Stimulated activated CD4-positive, alpha-beta T cell treated with anti-CD3 and anti-CD28 coated beads, Interleukin-4, amount 100 ng/mL, for 24 hours (primary cell): ENCODE results near the gene CCL5.
"Not testable (repeated sequence)": the region's sequence is repeated elsewhere in the genome, so short reads cannot be mapped to it uniquely, and the experiment has no call there.

Source experiments
- DNase-seq: peaks from one replicate; pipeline ENCODE4 v3.0.0-alpha.2; 2020

The CCL5 gene

DNA sequence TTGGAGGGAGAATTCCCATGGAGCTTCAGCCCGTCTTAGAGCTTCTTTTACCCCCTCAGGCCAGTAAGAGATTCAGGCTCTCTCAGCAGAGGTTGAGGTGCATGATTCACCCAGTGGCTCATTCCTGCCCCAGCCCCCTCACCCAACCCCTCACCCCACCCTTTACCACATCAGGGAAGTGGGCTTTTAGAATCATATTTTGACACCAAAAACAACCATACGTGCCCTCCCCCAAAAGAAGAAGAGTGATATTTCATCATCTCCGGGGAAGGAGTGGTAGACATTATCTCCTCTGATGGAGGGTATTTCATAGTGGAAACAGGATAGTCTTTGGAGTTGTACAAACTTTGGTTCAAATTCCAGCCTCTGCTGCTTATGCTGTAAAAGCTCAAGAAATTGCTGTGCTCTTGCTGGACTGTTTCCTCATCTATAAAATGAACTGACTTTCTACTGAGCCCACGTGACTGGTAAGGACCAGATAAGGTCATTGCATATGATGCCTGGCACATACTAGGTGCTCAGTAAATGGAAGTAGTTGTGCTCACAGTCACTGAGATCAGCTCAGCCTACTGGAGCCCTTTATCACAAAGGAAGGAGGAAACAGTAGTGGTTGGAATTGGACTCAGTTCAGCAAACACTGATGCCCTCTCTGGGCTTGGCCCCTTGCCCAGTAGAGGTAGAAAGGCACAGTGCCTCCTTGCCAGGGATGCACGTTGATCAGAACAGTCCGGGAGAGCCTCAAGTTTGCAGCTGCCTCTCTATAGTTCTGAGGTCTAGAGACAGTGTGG, 18.3 kb upstream of the CCL5 start:
- DNase-seq = peak; percentile 26

DNA sequence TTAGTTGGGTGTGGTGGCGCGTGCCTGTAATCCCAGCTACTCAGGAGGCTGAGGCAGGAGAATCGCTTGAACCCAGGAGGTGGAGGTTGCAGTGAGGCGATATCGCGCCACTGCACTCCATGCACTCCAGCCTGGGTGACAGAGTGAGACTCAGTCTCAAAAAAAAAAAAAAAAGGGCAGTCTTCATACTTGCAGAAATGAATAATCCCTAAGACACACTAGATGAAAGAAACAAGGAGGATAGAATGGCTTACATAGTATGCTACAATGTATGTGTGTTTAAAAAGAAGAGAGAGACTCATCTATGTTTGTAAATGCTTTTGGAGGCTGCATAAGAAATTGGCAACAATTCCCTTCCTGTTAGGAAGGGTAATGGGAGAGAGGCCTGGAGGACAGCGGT, 17.6 kb upstream of the CCL5 start:
- DNase-seq = not testable (repeated sequence)

DNA sequence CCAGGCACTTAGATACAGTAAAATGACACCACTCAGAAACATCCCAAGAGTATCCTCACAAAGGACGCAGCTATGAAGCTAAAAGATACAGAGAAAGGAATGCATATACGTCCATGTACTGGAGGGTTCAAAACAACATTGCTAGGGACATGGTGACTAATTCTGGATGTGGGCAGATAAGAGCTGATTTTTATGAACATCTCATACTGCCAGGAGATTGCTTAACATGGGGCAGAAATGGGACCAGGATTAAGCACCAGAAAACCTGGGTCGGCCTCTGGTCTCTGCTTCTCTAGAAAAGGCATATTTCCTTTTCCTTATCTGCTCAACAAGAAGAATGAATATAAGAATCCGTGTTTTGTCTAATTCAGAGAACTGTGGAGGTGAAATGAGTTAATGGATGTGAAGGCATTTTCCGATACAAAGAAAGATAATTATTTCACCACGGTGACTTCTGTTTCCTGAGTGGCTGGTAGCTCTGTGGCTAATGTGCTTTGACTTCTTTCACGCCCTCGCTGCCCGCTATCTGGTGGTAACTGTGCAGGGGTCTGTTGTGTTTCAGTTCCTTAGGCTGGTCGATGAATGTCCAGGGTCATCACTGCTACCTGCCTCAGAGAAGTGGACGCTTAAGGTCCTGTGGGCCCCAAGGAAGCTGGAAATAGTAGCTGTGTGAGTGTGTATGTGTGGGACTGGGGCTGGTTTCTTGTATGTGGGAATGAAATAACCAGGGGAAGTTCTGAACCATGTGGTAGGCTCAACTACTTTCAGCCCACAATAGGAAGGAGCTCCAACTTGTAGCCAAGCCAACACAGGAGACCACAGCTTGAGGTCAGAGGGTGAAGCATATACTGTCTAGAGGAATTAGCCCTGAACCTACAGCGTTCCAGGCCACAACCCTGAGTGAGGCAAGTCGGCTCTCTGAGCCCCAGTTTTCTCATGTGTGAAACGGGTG, 15.8 kb upstream of the CCL5 start:
- peak; percentile 34 for DNase-seq

DNA sequence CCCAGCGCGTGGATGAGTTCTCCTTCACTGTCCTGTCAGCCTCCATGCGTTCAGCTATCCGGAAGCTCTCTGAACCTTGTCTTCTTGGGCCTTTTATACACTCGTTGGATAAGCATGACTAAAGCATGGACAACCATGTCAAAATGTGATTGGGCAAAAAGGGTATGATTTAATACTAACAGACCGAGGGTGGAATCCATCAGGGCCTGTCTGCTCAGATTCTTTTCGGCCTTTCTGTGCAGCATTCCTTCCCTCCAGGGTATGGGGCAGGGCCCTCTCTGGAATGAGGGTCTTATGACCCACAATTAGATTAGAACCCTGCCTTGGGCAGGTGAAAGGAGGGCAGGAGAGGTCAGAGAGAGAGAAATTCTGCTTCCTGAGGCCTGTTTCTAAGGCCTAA, 14.0 kb upstream of the CCL5 start:
- no peak for DNase-seq

DNA sequence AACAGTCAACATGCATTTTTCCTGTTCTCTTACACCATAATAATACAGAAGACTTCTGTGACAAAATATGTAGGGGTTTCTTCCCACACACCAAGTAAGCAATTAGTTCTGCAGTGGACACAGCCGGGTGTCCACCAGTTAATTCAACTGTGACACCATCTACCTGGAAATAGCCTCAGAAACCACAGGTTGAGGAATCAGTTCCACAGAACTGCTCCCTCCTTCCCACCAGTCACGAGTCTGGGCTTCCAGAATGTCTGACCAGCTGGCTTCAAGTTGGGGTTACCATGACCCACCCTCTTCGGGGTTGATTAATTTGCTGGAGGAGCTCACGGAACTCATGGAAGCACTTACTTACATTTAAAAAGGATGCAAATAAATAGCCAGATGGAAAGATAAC, 13.6 kb upstream of the CCL5 start:
- no peak for DNase-seq

DNA sequence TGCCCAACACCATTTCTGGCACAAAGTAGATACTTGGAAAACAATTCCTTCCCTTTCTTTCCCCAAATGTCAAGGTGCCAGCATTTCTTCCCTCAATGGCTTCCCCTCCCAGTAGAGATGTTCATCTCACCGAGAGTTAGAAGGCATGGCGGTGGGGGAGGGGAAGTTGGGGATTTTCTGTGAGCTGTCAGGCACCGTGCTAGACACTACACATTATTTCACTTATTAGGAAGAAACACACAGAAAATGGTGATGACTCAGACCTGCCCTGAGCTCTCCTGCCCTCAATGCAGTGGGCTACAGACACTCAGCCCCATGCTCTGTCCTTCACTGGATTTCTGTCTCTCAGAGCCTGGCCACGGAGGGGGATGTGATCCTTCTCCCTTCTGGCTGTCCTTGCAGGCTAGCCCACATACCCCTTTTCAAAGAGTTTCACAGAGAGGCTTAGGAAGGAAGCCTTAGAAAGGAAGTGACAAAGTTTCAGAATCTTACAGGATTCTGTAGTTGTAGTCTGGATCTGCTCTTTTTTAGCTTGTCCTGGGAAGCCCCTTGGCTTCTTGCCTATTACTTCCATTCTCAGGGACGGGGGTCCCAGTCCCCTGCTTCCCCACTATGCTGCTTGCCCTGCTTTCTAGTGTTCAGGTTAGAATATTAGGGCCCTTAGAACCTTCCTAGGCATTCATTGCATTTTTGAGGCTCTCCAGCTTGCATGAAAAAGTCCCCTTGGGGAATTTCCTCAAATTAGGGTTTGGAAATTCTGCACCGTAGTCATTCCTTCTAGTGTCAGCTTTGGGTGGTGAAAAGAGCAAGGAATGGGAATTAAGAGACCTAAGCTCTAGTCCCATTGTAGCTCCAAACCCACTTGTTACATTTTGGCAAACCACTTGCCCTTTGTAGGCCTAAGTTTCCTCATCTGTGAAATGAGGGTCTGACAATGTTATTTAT, 12.2 kb upstream of the CCL5 start:
- DNase-seq = peak; percentile 55

DNA sequence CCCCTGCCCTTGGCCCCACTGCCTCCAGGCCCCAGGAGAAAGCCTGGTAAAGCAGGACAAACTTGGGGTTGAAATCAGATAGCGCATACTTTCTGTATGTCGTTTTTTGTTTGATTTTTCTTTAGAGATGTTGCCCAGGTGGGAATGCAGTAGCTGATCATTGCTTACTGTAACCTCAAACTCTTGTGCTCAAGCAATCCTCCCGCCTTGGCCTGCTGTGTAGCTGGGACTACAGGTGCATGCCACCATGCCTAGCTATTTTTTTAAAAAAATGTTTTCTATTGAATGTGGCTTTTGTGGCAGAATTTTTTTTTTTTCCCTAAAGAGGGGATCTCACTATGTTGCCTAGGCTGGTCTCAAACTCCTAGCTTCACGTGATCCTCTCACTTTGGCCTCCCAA, 11.1 kb upstream of the CCL5 start:
- DNase-seq = no peak

DNA sequence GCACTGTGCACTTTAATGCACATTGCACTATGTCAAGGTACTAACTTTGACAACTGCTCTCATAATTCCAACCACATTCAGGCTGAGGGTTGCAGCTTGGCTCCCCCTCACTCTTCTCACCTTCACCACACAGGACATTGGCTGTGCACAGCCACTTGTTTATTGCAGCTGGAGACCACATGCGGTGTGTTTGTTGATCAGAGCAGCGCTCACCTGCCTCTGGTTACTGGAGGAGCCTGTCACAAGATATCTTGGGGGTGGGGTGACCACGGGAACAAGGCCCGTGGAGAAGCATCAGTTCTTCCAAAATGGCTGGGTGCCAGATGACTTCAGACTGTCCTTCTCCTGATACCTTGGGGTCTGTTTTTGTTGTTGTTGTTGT, 10.6 kb upstream of the CCL5 start:
- peak; percentile 17 for DNase-seq

DNA sequence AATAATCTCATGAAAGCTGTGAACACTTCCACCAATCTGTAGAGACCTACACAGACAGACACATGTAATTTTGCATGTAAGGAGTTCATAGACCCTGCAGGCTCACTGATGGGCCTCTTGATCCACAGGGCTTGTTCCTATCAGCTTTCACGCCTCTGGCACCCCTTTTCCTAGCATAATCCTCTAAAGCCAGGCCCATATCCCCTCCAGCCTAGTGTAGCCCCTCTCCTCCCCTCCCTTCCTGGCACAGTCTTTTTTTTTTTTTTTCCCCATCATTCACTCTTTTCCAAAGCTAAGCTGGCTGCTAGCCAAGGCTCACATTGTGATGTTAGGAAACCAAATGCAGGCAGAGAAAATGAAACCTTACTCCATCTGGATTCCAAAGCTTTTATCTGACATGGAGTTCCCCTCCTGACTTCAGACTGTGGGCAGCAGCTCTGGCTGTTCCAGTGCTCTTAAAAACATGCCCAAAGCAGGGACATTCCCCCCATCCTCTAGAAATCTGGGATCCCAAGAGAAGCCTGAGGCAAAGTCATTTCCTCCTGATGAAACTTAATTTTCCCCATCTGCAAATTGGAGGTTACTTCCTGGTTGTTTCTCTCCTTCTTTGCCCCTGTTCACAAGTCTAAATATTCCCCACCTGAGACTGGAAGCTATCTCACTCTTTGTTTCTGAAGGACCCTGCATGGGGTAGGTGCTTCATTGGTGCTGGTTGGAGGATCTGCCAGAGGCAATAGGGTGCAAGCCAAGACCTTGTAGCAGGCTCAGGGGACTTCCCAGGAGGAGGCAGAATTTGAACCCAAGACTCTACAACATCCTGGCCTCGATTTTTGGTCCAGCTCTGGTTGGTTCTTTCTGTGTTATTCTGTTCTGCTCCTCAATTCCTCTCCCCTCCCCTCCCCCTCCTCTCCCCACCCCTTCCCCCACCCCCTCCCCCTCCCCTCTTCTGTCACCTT, 9.9 kb upstream of the CCL5 start:
- DNase-seq = no peak

DNA sequence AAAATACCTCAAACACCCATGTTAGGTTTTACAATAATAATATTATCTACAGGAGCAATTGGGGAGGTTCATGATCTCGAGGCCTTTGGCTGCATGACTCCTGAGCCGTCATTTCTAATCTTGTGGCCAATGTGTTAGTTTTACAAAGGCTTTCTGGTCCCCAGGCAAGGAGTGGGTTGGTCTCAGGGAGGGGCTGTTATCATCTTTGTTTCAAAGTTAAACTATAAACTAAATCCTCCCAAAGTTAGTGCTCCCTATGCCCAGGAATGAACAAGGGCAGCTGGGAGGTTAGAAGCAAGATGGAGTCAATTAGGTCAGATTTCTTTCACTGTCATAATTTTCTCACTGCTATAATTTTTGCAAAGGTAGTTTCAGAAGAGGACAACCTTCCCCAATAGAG, 9.1 kb upstream of the CCL5 start:
- peak; percentile 19 for DNase-seq

DNA sequence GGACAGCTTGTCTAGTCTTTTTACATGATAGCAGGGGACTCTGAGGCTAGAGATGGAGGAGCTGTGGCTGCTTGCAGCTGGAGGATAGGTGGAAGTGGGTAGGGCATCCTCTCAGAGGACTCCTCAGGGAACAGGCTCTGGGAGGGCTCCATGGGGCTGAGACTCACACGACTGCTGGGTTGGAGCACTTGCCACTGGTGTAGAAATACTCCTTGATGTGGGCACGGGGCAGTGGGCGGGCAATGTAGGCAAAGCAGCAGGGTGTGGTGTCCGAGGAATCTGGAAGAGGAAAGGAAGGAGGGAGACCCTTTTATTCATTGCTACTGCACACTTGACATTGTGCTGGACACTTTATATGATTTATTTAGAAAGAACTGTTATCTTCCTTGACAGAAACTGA, 1.8 kb downstream of the CCL5 start:
- no peak for DNase-seq

DNA sequence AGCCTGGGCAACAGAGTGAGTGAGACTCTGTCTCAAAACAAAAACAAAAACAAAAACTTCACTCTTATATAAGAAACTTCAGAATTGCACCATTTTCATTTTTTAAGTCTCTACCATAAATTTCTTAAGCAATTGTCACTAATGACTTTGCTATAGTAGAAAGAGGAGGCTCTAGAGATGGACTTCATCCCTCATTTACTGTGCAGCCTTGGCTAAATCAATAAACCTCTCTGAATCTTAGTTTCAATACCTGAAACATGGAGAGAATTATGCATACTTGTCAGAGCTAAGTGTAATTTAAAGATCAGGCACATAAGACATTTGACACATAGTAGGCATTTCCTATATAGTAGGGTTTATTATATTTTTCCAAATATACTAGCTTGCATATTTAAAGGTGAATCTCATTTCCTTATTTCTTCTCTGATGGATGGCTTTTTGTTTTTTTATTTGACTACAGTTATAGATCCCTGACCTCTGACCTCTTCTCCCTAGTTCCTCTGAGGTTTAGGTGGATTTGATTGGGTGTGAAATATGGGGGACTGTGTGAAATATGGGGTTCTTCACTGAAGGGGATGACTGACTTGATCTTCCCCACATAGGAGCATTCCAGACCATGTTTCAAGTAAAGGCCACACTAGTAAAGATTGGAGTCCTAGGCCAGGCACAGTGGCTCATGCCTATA, 2.7 kb downstream of the CCL5 start:
- no peak for DNase-seq

DNA sequence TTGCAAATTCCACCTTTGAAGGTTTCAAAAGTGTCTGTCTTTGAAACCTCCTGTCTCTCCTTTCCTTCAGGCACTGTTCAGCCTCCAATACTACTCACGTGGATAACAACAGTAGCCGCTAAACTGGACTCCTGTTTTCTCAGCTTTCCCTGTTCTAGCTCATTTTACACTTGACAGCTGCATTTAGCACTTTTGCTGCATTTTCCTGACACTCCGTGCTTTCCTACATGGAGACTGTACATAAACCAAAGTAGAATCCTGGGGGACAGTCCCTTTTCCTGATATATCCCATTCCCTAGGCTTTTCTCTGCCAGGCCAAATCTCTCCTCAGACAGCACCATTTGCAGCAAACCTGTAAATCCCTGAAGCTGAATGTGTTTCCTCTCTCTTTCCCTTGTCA, 3.6 kb downstream of the CCL5 start:
- no peak for DNase-seq

DNA sequence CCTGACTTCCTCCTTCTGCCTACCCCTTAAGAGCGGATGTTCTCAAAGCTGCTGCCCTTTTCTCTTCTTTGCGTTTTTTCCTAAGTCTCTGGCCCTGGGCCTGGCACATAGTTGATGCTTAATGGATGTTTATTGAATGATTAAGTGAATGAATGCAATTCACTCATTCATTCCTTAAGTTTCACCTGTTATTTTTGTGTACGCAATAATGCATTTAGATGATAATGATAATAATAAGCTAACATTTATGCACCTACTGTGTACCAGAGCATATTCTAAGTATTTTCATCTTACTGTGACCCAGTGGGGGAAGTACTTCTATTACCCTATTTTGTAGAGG, 4.4 kb downstream of the CCL5 start:
- no peak for DNase-seq

DNA sequence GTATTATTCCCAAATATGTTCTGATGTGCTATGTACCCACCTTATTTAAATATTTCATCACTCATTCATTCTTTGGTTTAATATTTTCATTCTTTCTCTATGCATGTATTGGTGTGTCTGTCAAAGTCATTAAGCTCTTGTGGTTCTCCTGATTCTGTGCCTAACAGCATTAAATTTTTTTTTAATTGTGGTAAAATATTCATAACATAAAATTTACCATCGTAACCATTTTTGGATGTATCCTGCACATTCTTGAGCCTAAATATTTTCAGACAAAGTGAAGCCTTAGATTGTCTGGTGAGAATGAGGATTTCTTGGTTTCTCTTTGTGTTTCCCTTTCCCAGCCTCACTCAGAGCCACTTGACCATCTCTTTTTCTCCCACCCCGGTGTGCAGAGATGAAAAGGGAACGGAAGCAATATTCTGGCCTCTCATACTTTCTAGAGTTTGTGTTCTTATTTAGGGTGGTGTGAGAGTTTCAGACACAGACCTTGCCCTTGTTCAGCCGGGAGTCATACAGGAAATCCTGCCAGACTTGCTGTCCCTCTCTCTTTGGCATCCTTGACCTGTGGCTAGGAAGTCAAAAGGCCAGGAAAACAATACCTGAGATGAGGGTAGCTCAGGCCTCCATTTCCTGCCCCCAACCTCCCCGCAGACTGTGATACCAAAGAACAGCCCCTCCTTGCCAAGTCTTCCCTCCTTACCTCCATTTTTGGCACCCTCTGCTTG, 4.9 kb downstream of the CCL5 start:
- no peak for DNase-seq

DNA sequence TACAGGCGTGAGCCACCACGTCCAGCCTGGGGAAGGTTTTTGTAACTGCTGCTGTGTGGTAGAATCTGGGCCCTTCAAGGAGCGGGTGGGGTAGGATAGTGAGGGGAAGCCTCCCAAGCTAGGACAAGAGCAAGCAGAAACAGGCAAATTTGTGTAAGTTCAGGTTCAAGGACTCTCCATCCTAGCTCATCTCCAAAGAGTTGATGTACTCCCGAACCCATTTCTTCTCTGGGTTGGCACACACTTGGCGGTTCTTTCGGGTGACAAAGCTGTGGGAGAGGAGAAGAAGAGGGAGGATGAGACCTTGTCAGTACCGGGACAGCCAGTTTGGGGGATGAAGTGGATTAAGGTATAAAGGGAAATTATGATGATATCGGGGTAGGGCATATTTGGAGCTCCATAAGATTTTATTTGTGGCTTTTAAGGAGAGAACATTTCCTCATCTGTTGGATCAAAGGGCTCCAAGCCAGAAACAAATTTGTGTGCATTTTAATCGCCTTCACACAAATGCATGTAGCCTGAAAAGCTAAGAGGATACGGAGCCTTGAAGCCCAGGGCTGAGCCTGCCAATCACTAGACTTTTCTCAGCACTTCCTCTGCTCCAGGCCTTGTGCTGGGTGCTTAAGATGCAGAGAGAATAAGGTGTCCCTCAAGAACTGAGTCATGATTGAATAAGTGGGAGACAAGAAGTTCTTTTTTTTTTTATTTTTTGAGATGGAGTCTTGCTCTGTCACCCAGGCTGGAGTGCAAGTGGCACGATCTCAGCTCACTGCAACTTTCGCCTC, 7.8 kb downstream of the CCL5 start:
- DNase-seq = no peak

DNA sequence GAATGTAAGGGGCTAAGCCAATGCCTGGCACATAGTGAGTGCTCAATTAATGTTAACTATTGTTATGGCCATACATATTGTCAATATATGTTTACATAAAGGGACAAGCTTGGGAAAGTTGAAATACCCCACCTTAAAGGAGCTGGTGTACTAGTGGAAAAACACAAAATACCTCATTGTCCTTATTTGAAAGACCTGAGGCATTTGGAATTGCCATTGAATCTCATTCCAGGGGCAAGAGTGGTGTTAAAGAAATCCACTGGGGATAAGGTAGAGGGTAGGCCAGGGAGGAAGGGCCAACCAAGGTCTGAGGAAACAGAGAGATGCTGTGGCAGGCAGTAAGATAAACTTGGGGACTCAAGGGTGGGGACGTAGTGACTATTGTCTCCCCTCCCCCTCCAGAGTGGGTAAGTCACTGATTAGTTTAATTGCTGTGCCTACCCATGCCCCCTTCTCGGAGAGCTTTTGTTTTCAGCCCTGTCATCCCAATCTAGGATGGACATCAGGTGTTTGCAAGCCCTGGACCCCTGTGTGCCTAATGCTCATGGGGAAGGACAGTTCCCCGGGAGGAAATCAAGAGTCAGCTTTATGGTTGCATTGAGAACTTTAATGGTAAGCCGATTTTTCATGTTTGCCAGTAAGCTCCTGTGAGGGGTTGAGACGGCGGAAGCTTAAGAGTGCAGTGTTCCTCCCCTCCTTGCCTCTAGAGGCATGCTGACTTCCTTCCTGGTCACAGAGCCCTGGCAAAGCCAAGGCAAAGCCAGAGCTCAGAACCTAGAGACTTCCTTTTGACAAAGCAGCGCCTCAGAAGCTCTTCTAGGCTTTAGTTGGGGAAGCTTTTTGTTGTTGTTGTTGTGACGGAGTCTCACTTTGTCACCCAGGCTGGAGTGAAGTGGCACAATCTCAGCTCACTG, 9.0 kb downstream of the CCL5 start:
- DNase-seq = peak; percentile 11

DNA sequence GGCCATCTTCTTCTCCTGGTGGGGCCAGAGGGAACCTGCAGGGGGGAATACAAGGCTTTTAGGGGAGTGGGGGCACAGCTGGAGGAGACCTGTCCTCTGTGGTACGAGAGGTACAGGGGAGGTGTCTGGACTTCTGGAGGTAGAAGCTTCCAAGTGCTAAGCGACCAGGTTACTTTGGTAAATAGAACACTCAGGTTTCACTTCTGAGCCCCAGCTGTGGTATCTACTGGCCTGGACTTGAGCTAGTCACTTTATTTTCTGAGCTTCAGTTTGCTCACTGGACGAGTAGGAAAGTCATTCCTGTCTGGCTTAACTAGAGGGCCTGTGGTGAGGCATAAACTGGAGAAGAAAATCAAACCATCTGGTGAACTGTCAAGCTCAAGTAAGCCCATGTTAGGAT, 11.4 kb downstream of the CCL5 start, which contains the start of gene HEATR9:
Gene HEATR9, minus strand, starts transcription at position 155 of the 400 bp plus-strand sequence. Its CDS starts 149 bp downstream, at position 6.
- no peak for DNase-seq
